ENCODE data around the gene MAPKAPK5. TPM values are rescaled to one million over a fixed set of nuclear protein-coding genes. Genes with fewer than 3 reads are reported as not detected.
"Not testable (repeated sequence)": the region's sequence is repeated elsewhere in the genome, so short reads cannot be mapped to it uniquely, and the experiment has no call there.

Gene MAPKAPK5
- total and polyA plus RNA-seq, 2 experiments from 2014 or later: 45.1 to 49.1 TPM

GRCh38 chr12:111816065-111816615 is 25.9 kb upstream of the MAPKAPK5 start:
- TF ChIP-seq EZH2phosphoT487 (IDR thresholded peaks at IDR 0.05; ENCODE audit: low read depth, severe bottlenecking, unreplicated experiment): no peak
- no peak for TF ChIP-seq EZH2 (IDR thresholded peaks at IDR 0.05; ENCODE audit: borderline replicate concordance)
- TF ChIP-seq, protein P1, sequence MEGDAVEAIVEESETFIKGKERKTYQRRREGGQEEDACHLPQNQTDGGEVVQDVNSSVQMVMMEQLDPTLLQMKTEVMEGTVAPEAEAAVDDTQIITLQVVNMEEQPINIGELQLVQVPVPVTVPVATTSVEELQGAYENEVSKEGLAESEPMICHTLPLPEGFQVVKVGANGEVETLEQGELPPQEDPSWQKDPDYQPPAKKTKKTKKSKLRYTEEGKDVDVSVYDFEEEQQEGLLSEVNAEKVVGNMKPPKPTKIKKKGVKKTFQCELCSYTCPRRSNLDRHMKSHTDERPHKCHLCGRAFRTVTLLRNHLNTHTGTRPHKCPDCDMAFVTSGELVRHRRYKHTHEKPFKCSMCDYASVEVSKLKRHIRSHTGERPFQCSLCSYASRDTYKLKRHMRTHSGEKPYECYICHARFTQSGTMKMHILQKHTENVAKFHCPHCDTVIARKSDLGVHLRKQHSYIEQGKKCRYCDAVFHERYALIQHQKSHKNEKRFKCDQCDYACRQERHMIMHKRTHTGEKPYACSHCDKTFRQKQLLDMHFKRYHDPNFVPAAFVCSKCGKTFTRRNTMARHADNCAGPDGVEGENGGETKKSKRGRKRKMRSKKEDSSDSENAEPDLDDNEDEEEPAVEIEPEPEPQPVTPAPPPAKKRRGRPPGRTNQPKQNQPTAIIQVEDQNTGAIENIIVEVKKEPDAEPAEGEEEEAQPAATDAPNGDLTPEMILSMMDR (IDR thresholded peaks at IDR 0.05; ENCODE audit: poor library complexity): no peak
- WGBS (ENCODE audit: low lambda C conversion rate, missing lambda C conversion rate): 30% methylated on average over 6 of the region's 6 CpGs
- H3K9me2 ChIP-seq (replicated peaks; ENCODE audit: insufficient read depth): no peaks in the 10 kb centered on the region

DNA sequence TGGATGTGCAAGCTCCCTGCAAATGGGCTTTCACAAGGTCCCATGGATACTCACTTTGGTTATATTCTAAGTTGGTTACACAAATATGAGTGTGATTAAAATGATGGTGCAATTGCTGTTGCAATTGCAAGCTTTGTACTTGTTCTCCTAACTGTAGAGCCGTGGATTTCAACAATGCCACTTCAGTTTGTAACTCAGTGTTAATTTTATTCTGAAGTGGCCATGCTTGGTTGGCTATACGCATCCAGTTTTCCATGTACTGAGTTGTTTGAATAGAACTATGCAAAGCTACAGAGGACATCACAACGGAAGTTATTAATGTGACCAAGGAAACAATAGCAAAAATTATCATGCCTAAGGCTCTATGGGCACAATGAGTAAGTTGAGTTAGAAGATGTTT is 25.1 kb upstream of the MAPKAPK5 start:
- WGBS (ENCODE audit: low lambda C conversion rate, missing lambda C conversion rate): 97% methylated on average over 3 of the region's 3 CpGs
- H3K27ac ChIP-seq; H3K9me3 ChIP-seq (ENCODE audit: low read depth): not testable (repeated sequence)

More at GRCh38 chr12:111816065-111816615, 25.9 kb upstream of the MAPKAPK5 start:
- no peaks in the 10 kb centered on the region for H3K79me2 ChIP-seq
- peak; percentile 28 for DNase-seq (ENCODE audit: low spot score)
- no peaks in the 10 kb centered on the region for H3K4me1 ChIP-seq (ENCODE audit: insufficient read depth)
- H3K27me3 ChIP-seq: no peaks in the 10 kb centered on the region
- H2AFZ ChIP-seq: no peak overlapping the region
- no peaks in the 10 kb centered on the region for H3K9me3 ChIP-seq (ENCODE audit: low read depth)
- no peaks in the 10 kb centered on the region for H4K20me1 ChIP-seq (ENCODE audit: insufficient read depth, poor library complexity, severe bottlenecking)
- peak overlapping the region; percentile 44 for H3K27ac ChIP-seq
- no peak overlapping the region for H3K4me3 ChIP-seq
- H3K36me3 ChIP-seq (replicated peaks; ENCODE audit: insufficient read depth, low read depth): no peaks in the 10 kb centered on the region
- no peak overlapping the region for H3K4me2 ChIP-seq

GRCh38 chr12:111818340-111818739 is 23.7 kb upstream of the MAPKAPK5 start:
- Histone ChIP-seq H3K27me3 (no peaks in the 10 kb centered on the region), H3K79me2 (no peaks in the 10 kb centered on the region), H3K4me1 (ENCODE audit: insufficient read depth) (no peaks in the 10 kb centered on the region), H3K9me2 (replicated peaks; ENCODE audit: insufficient read depth) (no peaks in the 10 kb centered on the region), H3K4me2 (no peak overlapping the region), H3K4me3 (no peak overlapping the region), H2AFZ (no peak overlapping the region), H3K36me3 (replicated peaks; ENCODE audit: insufficient read depth, low read depth) (no peaks in the 10 kb centered on the region), H3K9me3 (ENCODE audit: low read depth) (no peaks in the 10 kb centered on the region), H3K27ac (peak overlapping the region; percentile 75), H4K20me1 (ENCODE audit: insufficient read depth, poor library complexity, severe bottlenecking) (no peaks in the 10 kb centered on the region)
- 96% methylated on average over 8 of the region's 8 CpGs for WGBS (ENCODE audit: low lambda C conversion rate, missing lambda C conversion rate)
- no peak for DNase-seq (ENCODE audit: low spot score)
- TF ChIP-seq, protein P1 (IDR thresholded peaks at IDR 0.05; ENCODE audit: poor library complexity): no peak
- TF ChIP-seq EZH2 (IDR thresholded peaks at IDR 0.05; ENCODE audit: borderline replicate concordance) (no peak), EZH2phosphoT487 (IDR thresholded peaks at IDR 0.05; ENCODE audit: low read depth, severe bottlenecking, unreplicated experiment) (no peak)

More for the DNA sequence above, 25.1 kb upstream of the MAPKAPK5 start:
- H3K9me2 ChIP-seq (replicated peaks; ENCODE audit: insufficient read depth); H4K20me1 ChIP-seq (ENCODE audit: insufficient read depth, poor library complexity, severe bottlenecking); H2AFZ ChIP-seq; H3K4me3 ChIP-seq; DNase-seq (ENCODE audit: low spot score); H3K27me3 ChIP-seq; H3K4me2 ChIP-seq; H3K79me2 ChIP-seq; H3K4me1 ChIP-seq (ENCODE audit: insufficient read depth); H3K36me3 ChIP-seq (replicated peaks; ENCODE audit: insufficient read depth, low read depth): not testable (repeated sequence)

GRCh38 chr12:111819191-111820158 is 22.6 kb upstream of the MAPKAPK5 start:
- H3K9me3 ChIP-seq (ENCODE audit: low read depth): no peaks in the 10 kb centered on the region
- no peaks in the 10 kb centered on the region for H3K27me3 ChIP-seq
- H3K4me1 ChIP-seq (ENCODE audit: insufficient read depth): no peaks in the 10 kb centered on the region
- DNase-seq (ENCODE audit: low spot score): peak; percentile 56
- no peaks in the 10 kb centered on the region for H3K79me2 ChIP-seq
- H4K20me1 ChIP-seq (ENCODE audit: insufficient read depth, poor library complexity, severe bottlenecking): no peaks in the 10 kb centered on the region
- H3K36me3 ChIP-seq (replicated peaks; ENCODE audit: insufficient read depth, low read depth): no peaks in the 10 kb centered on the region
- no peaks in the 10 kb centered on the region for H3K9me2 ChIP-seq (replicated peaks; ENCODE audit: insufficient read depth)
- H3K4me3 ChIP-seq: no peak overlapping the region
- peak overlapping the region; percentile 77 for H3K27ac ChIP-seq
- TF ChIP-seq EZH2phosphoT487 (IDR thresholded peaks at IDR 0.05; ENCODE audit: low read depth, severe bottlenecking, unreplicated experiment) (no peak), EZH2 (IDR thresholded peaks at IDR 0.05; ENCODE audit: borderline replicate concordance) (no peak)
- TF ChIP-seq, protein P1 (IDR thresholded peaks at IDR 0.05; ENCODE audit: poor library complexity): no peak
- H2AFZ ChIP-seq: no peak overlapping the region
- peak overlapping the region; percentile 60 for H3K4me2 ChIP-seq
- WGBS (ENCODE audit: low lambda C conversion rate, missing lambda C conversion rate): 48% methylated on average over 6 of the region's 6 CpGs

DNA sequence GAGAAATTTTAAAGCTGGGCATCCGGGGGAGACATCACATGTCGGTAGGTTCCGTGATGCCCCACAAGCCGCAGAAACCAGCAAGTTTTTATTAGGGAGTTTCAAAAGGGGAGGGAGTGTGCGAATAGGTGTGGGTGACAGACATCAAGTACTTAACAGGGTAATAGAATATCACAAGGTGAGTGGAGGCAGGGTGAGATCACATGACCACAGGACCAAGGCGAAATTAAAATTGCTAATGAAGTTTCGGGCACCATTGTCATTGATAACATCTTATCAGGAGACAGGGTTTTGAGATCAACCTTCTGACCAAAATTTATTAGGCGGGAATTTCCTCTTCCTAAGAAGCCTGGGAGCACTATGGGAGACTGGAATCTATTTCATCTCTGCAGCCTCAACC is 21.2 kb upstream of the MAPKAPK5 start:
- H3K4me2 ChIP-seq; H3K4me1 ChIP-seq (ENCODE audit: insufficient read depth); DNase-seq (ENCODE audit: low spot score); H4K20me1 ChIP-seq (ENCODE audit: insufficient read depth, poor library complexity, severe bottlenecking); H3K27me3 ChIP-seq; H3K4me3 ChIP-seq; H3K36me3 ChIP-seq (replicated peaks; ENCODE audit: insufficient read depth, low read depth); H3K9me2 ChIP-seq (replicated peaks; ENCODE audit: insufficient read depth); H2AFZ ChIP-seq; H3K79me2 ChIP-seq; H3K9me3 ChIP-seq (ENCODE audit: low read depth): not testable (repeated sequence)
- H3K27ac ChIP-seq: peak overlapping the region; percentile 77
- WGBS (ENCODE audit: low lambda C conversion rate, missing lambda C conversion rate): 84% methylated on average over 8 of the region's 8 CpGs

Data from hepatocyte (in vitro differentiated cells).